ENCODE results near the gene RNF224. TPM values are rescaled to one million over a fixed set of nuclear protein-coding genes. Genes with fewer than 3 reads are reported as not detected.

Gene RNF224
- polyA plus RNA-seq, 1 experiment = not detected

- Histone ChIP-seq H3K36me3 (ENCODE audit: control insufficient read depth, insufficient read depth, low read length) (no peaks in the 10 kb centered on the region; the same call in 1 of the 2 replicates), H3K27me3 (ENCODE audit: control insufficient read depth, insufficient read depth, low read length) (no peaks in the 10 kb centered on the region), H3K4me3 (ENCODE audit: low read depth, low read length) (no peak overlapping the region)
- POLR2A ChIA-PET = no interaction called here
- CTCF ChIA-PET = interaction anchor here (0.6 to 1.0 kb wide), 3 partner anchors 19 to 210 kb away, joined by 3 to 4 read pairs (median 3); partner anchors contain the start of gene MAN1B1
- no peak for TF ChIP-seq CTCF (IDR thresholded peaks at IDR 0.05; ENCODE audit: insufficient read depth, low read depth, low read length)
- no peak for DNase-seq (ENCODE audit: low read depth)
Measured at GRCh38 chr9:137234055-137234697, 6.9 kb downstream of the RNF224 start.

GRCh38 chr9:137234758-137235423 is 7.6 kb downstream of the RNF224 start:
- ChIA-PET POLR2A (no interaction called here), CTCF (interaction anchor here (0.6 to 1.0 kb wide), 4 partner anchors 20 to 444 kb away, joined by 3 to 4 read pairs (median 3); partner anchors contain the start of genes MAN1B1 and TMEM141)
- H3K27me3 ChIP-seq (ENCODE audit: control insufficient read depth, insufficient read depth, low read length) = no peaks in the 10 kb centered on the region
- TF ChIP-seq CTCF (IDR thresholded peaks at IDR 0.05; ENCODE audit: insufficient read depth, low read depth, low read length) = no peak
- no peak overlapping the region for H3K4me3 ChIP-seq (ENCODE audit: low read depth, low read length)
- DNase-seq (ENCODE audit: low read depth) = no peak
- no peaks in the 10 kb centered on the region; the same call in 1 of the 2 replicates for H3K36me3 ChIP-seq (ENCODE audit: control insufficient read depth, insufficient read depth, low read length)

GRCh38 chr9:137235424-137236237 is 8.3 kb downstream of the RNF224 start:
- no peak for TF ChIP-seq CTCF (IDR thresholded peaks at IDR 0.05; ENCODE audit: insufficient read depth, low read depth, low read length)
- DNase-seq (ENCODE audit: low read depth) = no peak
- H3K4me3 ChIP-seq (ENCODE audit: low read depth, low read length) = no peak overlapping the region
- no peaks in the 10 kb centered on the region; the same call in 1 of the 2 replicates for H3K36me3 ChIP-seq (ENCODE audit: control insufficient read depth, insufficient read depth, low read length)
- ChIA-PET CTCF (interaction anchor here (0.6 to 3.3 kb wide), 21 partner anchors 8 to 445 kb away, joined by 3 to 36 read pairs (median 6); partner anchors contain the start of genes CYSRT1, RNF208, RNF224 and STPG3), POLR2A (no interaction called here)
- no peaks in the 10 kb centered on the region for H3K27me3 ChIP-seq (ENCODE audit: control insufficient read depth, insufficient read depth, low read length)

GRCh38 chr9:137236238-137236935 is 9.1 kb downstream of the RNF224 start:
- no peaks in the 10 kb centered on the region; the same call in 1 of the 2 replicates for H3K36me3 ChIP-seq (ENCODE audit: control insufficient read depth, insufficient read depth, low read length)
- CTCF ChIA-PET = interaction anchor here (0.6 to 3.3 kb wide), 37 partner anchors 9 to 294 kb away, joined by 3 to 36 read pairs (median 4); partner anchors contain the start of genes CYSRT1, EXD3, RNF208 and RNF224
- peak; percentile 97 for TF ChIP-seq CTCF (IDR thresholded peaks at IDR 0.05; ENCODE audit: insufficient read depth, low read depth, low read length)
- POLR2A ChIA-PET = no interaction called here
- DNase-seq (ENCODE audit: low read depth) = no peak
- no peaks in the 10 kb centered on the region for H3K27me3 ChIP-seq (ENCODE audit: control insufficient read depth, insufficient read depth, low read length)
- H3K4me3 ChIP-seq (ENCODE audit: low read depth, low read length) = no peak overlapping the region

Measured in BJ (cell line).